Esophagus muscularis mucosa (tissue), 4 donors: ENCODE measurements around the gene DIP2B.

Source experiments
- CTCF ChIP-seq, 3 experiments: fragments of 200-600 bp in 2 of 3; fragments of 450-650 bp in 1 of 3; sonication (generic) in 2 of 3; IDR thresholded peaks; one replicate each; pipeline ENCODE4 v1.5.1; 2017 to 2019; ENCODE audit warnings: antibody characterized with exemption in 3 of 3, mild to moderate bottlenecking in 2 of 3, moderate library complexity in 1 of 3
- EP300 ChIP-seq: sonication (generic); formaldehyde crosslinking; IDR thresholded peaks from one replicate; pipeline ENCODE4 v1.6.1; 2017; ENCODE audit warnings: antibody characterized with exemption
- POLR2A ChIP-seq: fragments of 450-650 bp; IDR thresholded peaks from one replicate; pipeline ENCODE4 v1.6.1; 2017; ENCODE audit warnings: antibody characterized with exemption, moderate library complexity, mild to moderate bottlenecking, low read depth
- POLR2AphosphoS5 ChIP-seq, 2 donors: sonication (generic); formaldehyde crosslinking; IDR thresholded peaks; one replicate each; pipeline ENCODE4 v1.6.1; 2017; ENCODE audit warnings: antibody characterized with exemption in 2 of 2

- no peak for TF ChIP-seq POLR2AphosphoS5 (IDR thresholded peaks at IDR 0.05)
- no peak for TF ChIP-seq POLR2A
- no peak for TF ChIP-seq EP300
- TF ChIP-seq CTCF (IDR thresholded peaks at IDR 0.05) = no peak
These were observed 174.8 kb downstream of the DIP2B start for GRCh38 chr12:50679612-50680011.
